GM19238 (cell line): ENCODE data around the gene AP1M1.
A peak's percentile ranks its signal among the peaks of the same experiment; 100 is the strongest.

ENCODE experiments used
- DNase-seq: peaks from one replicate; pipeline ENCODE4 v3.0.0; 2011; ENCODE audit warnings: low spot score; ENCODE audit not compliant: insufficient read length

AP1M1 gene

DNA sequence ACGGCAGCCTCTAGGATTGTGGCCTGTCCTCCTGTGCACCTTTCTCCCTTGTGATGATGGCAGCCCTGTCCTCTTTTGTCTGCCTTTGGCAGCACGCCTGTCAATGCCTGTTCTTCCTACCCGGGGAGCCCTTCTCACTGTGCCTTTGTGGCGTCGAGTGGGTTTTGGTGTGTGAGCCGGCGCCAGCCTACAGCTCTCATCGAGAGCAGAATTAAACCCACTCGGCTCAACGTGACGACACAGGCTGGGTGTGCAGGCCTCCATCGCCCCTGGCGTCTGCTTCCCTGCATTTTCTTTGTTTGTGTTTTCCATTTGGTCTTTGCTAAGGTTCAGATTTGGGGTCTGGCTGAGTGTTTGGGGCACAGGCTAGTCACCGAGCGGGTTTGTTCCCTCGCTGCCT, 34.4 kb downstream of the AP1M1 start:
- no peak for DNase-seq

DNA sequence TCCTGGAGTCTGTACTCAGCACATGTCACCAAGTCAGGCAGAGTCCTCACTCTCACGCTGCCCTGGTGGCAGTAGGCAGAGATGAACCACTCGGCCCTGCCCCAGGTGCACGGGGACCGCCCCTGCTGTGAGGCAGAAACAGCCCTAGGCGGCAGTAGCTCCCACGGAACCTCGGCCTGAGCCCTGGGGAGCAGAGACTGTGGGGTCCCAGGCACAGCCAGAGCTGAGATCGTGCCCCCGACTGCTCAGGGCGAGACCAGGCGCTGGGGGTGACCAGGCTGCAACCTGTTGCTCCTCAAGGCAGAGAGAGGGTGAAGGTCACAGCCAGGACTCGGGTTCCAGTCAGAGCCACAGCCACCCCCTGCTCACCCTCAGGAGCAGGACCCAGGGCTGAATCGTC, 34.9 kb downstream of the AP1M1 start:
- DNase-seq = no peak

GRCh38 chr19:16233081-16233776, 35.5 kb downstream of the AP1M1 start:
- DNase-seq = no peak

DNA sequence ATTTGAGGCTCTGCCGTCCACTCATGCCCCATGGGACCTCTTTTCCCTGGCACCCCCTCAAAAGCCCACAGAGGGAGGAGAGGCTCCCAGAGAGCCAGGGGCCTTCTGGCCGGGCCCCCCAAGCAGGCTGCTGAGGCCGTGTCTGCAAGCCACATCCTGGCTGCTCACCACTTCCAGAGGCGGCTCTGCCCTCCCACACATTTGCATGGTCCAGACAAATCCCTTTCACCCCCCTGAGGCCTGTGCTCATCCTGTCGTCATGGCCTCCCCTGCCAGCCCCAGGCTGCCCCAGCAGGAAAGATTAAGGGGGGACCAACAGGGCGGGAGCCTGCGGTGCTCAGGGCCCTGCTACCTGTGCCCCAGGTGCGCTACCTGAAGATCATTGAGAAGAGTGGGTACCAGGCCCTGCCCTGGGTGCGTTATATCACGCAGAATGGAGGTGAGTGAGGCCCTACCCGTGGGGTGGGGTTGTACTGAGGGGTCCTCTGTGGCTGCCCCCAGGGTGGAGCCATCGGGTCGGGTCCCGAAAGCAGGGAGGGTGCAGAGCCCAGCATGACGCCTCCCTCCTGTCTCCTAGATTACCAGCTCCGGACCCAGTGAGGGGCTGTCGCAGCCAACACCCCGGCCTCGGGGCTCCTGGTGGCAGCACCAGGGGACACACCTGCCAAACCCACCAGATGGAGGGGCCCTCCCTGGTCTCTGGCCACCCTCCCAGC, 36.3 kb downstream of the AP1M1 start:
- no peak for DNase-seq

DNA sequence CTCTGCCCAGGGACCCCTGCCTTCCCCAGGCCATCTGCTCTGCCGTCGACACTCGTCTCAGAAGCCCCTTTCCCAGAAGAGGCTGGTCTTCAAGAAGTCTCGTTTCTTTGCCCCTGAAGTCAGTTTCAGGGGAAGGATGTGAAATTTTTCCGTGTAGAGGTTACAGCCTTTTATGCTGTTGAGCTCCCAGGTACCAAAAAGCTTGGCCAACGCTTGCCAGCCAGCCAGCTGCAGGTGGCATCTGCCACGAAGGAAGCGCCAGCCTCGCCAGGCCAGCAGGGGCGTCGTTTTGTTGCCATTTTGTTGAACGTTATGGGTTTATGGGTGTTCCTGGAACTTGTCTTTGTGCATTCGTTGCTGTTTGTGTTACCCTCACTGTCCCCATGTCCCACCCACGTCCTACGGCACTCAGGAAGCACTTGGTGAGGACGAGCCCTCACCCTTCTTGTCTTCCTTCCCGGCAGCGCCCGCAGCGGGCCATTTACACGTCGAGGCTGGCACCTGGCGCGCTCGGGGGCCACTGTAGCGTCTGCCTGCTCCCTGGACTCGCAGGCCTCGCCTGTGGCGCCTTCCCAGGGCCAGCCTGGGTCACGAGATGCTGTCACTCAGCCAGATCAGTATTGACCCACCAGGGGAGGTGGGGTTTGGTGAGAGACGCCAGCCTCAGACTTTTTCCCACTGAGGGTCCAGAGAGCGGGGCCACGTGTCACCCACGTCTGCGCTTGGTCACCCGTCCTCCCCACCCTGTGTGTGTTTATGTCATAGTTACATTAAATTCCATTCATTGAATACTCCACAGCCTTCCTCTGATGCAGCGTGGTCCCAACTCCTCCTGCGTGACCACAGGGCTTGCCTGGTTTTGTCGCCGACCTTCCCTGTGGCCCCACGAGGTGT, 37.1 kb downstream of the AP1M1 start:
- DNase-seq = no peak

GRCh38 chr19:16235811-16236652, 38.3 kb downstream of the AP1M1 start:
- DNase-seq = no peak

- no peak for DNase-seq
Measured at GRCh38 chr19:16244091-16244490, 46.4 kb downstream of the AP1M1 start.

GRCh38 chr19:16247353-16248182, 49.9 kb downstream of the AP1M1 start:
- peak; percentile 91 for DNase-seq

DNA sequence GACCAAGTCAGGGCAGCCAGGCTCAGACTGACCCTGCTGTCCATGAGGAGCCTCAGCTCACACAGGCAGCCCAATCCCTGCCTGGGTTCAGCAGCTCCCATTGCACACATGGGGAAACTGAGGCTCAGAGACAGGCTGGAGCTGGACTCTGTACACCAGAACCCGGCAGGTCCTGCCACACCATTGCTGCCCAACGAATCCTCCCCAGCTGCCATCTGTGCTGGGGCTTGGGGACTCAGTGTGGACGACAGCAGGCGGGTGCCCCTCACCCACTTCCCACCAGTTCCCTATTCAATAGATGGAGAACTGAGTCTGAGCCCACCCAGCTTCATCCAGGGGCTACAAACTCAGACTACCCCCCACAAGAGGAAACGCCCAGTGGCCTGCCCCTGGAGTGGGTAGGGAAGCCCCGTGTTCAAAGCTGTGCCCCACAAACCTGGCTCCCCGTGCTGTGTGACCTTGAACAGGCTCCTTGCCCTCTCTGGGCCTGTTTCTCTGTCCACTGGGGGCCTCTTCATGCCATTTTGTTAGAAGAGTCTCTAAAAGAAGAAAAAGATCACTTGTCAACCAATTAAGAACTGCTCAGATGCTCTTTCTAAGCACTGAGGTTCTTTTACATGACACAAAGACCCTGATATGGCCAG, 50.8 kb downstream of the AP1M1 start:
- DNase-seq = no peak

GRCh38 chr19:16249826-16250404, 52.2 kb downstream of the AP1M1 start:
- DNase-seq = no peak

DNA sequence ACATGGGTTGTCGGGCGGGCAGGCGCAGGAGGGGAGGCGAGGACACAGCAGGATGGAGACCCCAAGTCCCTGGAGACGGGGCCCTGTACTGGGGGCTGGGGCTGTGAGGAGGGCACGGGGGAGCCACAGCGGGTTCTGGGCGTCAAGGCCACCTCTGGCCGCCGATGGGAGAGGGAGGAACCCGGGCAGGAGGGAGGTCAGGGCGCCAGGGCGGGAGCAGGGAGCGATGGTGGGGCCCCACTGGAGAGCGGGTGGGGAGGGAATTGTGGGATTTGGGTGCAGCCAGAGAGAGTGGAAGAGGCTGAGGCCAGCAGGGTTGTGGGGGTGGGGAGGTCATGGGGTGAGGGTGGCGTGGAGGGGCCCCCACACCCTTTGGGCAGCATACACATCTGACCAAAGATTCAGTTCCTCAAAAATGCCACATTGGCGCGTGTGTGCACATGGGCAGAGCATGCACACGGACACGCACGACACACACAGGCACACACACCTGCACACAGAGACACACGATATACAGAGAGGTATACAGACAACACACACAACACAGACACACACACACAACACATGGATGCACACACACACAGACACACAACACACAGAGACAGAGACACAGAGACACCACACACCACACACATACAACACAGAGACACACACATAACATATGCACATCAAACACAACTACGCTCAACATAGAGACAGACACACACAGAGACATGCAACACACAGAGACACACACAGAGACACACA, 54.9 kb downstream of the AP1M1 start:
- no peak for DNase-seq

- no peak for DNase-seq
Measured at GRCh38 chr19:16254851-16255408, 57.2 kb downstream of the AP1M1 start.

DNA sequence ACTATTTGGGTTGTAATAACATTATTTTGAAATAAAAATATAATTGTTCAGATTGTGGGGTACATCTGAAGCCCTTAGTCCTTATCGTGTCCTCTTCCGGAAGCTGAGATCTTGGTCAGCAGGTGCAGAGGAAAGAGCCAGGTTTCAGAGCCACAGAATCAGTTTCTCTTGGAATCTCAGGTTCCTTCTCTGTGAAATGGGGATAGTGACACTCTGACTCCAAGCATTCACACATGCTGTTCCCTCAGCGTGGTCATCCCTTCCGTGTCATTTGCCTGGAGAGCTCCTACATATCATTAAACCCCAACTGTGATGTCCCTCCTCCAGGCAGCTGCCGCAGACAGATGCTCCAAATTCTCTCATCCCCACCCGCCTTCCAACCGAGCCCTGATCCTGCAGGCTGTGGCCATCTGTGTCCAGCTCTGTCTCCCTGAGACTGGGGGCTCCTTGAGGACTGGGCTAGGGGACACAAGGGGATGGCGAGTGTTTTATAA, 59.8 kb downstream of the AP1M1 start:
- DNase-seq = no peak

GRCh38 chr19:16258440-16258903, 60.8 kb downstream of the AP1M1 start:
- DNase-seq = no peak

DNA sequence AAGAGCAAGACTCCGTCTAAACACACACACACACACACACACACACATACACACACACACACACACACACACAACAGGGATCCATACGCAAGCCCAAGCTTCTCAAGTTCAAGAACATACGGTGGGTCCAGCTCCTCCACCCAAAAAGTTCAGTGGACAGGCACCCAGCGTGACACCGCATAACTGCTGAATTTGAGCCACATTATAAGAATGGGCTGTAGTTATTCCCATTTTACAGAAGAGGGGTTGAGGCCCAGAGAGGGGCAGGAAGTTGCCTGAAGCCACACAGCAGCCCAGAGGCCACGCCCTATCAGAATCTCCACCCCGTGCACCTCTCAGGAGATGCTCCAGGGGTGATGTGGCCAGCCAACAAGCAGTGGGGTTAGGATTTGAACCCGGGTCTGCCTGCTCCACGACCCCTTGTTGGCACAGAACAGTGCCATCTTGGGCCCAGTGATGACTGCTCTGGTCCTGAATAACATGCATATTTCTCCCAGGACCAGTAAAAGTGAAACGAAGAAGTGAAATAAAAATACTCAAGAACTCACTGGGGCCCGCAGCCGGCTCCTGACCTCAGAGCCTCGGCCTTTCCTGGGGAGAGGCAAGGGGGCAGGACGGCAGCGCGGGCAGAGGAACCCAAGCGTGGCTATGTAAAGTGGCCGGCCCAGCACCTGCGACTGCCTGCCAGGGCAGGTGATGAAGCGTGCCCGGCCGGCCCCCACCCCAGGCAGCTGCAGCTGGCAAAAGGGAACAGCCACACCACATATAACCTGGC, 61.9 kb downstream of the AP1M1 start:
- DNase-seq = peak; percentile 42

DNA sequence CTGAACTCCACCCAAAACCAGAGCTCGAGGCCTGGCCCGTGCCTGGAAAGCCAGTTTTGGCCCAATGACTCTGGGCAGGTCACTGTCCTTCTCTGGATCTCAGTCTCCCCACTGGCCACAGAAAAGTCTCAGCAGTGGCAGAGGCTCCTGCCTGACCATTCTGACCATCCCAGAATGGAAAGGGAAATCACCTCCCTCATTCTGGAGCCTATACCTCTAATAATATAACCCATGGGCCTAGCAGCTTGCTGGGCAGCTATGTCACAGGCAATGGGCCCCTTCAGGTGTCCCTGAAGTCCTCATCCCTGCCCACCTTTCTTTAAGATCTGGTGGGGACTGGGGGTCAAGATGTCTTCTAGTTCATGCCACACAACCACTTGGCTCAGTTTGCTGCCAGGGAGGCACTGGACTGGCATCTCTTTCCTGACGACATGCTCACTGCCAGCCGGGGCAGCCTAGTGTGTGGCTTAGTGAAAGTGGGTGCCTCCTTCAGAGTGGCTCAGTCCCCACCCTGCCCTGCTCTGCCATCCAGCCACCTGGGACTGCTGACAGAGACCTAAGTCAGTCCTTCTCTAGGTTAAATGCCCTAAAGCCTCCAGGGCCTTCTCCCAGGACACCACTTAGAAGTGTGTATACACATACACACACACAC, 62.6 kb downstream of the AP1M1 start:
- no peak for DNase-seq

GRCh38 chr19:16260812-16261161, 63.1 kb downstream of the AP1M1 start:
- DNase-seq = no peak
